RWPE2 (cell line): ENCODE data around the gene JADE2.

Experiments used
- ATAC-seq: fragments of 200-7000 bp; cut with Tn5 transposase; 3 replicates; pipeline ENCODE4 v1.9.1; 2021; ENCODE audit warnings: low read depth
- DNase-seq: peaks from one replicate; pipeline ENCODE4 v3.0.0-alpha.2; 2020; ENCODE audit warnings: low spot score
- H3K27ac ChIP-seq: fragments of 450-650 bp; 2 replicates; pipeline ENCODE4 v1.5.1; 2017; ENCODE audit warnings: mild to moderate bottlenecking; ENCODE audit not compliant: poor library complexity, severe bottlenecking
- H3K27me3 ChIP-seq: fragments of 250-450 bp; sonication (Bioruptor Pico); 2 replicates; pipeline ENCODE4 v1.5.1; 2021; ENCODE audit warnings: mild to moderate bottlenecking, moderate library complexity; ENCODE audit not compliant: insufficient read depth, poor library complexity, severe bottlenecking
- H3K36me3 ChIP-seq: fragments of 250-450 bp; sonication (Bioruptor Pico); 2 replicates; pipeline ENCODE4 v1.5.1; 2020; ENCODE audit warnings: low read depth, mild to moderate bottlenecking, moderate library complexity
- H3K4me1 ChIP-seq: fragments of 250-450 bp; sonication (Bioruptor Pico); 2 replicates; pipeline ENCODE4 v1.5.1; 2021; ENCODE audit warnings: mild to moderate bottlenecking, moderate library complexity; ENCODE audit not compliant: insufficient read depth, poor library complexity, severe bottlenecking
- H3K4me3 ChIP-seq: fragments of 250-450 bp; sonication (Bioruptor Pico); 2 replicates; pipeline ENCODE4 v1.5.1; 2021; ENCODE audit warnings: mild to moderate bottlenecking, moderate library complexity; ENCODE audit not compliant: severe bottlenecking
- H3K9me3 ChIP-seq: fragments of 250-450 bp; sonication (Bioruptor Pico); 2 replicates; pipeline ENCODE4 v1.5.1; 2021; ENCODE audit warnings: mild to moderate bottlenecking, moderate library complexity; ENCODE audit not compliant: severe bottlenecking
- TF ChIP-seq, protein P1 (sequence below): fragments of 450-650 bp; IDR thresholded peaks from one replicate; pipeline ENCODE4 v1.5.1; 2017; ENCODE audit warnings: mild to moderate bottlenecking, moderate library complexity; ENCODE audit not compliant: poor library complexity, severe bottlenecking

The JADE2 gene

DNA sequence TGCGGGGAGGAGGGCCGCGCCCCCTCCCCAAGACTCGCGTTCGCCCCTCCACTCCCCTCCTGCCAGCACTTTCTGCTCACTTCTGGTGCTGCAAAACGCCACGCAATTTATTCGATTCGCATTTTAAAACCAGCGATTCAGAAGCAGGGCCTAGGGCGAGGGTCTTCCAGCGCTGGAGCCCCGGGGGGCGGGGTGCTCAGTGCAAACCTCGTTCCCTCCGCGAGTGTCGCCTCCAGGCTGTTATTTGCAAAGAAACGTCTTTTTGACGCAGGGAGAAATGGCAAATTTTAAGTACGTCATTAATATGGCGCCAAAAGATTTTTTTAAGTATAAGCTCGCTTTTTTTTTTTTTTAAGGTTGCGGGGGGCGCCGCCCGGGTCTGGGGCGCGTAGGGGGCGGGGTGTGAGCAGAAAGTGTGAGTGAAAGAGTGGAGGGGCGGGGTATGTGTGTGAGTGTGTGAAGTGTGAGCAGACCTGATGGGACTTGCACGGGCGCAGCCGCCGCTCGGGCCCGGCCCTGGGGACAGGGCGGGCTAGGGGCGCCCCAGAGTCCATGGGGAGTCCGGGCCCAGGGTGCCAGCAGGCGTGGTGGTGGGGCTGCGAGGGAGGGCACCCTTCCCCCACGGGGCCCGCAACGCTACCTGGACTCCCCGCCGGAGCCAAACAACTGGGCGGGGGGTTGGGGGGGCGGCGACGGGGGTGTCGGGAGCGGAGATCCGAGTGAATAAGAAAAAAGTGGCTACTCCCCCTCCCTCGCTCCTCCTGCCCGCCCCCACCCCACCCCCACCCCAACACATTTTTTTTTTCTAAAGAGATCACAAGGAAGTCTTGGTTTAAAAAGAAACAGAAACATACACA, at the start of gene JADE2:
Gene JADE2 (plus strand): TSS at position 845 of the 857 bp plus-strand sequence. CDS start 10,188 bp downstream, outside the sequence.
- ATAC-seq, result peak; percentile 37
- H3K4me1 ChIP-seq, result peaks cover 5% of the 10 kb centered on the region
- peak within 1 kb of the TSS; percentile 96 for H3K4me3 ChIP-seq
- peak; percentile 85 for DNase-seq
- TF ChIP-seq, protein P1, sequence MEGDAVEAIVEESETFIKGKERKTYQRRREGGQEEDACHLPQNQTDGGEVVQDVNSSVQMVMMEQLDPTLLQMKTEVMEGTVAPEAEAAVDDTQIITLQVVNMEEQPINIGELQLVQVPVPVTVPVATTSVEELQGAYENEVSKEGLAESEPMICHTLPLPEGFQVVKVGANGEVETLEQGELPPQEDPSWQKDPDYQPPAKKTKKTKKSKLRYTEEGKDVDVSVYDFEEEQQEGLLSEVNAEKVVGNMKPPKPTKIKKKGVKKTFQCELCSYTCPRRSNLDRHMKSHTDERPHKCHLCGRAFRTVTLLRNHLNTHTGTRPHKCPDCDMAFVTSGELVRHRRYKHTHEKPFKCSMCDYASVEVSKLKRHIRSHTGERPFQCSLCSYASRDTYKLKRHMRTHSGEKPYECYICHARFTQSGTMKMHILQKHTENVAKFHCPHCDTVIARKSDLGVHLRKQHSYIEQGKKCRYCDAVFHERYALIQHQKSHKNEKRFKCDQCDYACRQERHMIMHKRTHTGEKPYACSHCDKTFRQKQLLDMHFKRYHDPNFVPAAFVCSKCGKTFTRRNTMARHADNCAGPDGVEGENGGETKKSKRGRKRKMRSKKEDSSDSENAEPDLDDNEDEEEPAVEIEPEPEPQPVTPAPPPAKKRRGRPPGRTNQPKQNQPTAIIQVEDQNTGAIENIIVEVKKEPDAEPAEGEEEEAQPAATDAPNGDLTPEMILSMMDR, result no peak
- peak within 1 kb of the TSS; percentile 93 for H3K27ac ChIP-seq
- H3K9me3 ChIP-seq, result no peaks in the 10 kb centered on the region
- H3K27me3 ChIP-seq, result no peaks in the 10 kb centered on the region
- H3K36me3 ChIP-seq, result peaks cover 6% of the 10 kb centered on the region; the same call in 1 of the 2 replicates

DNA sequence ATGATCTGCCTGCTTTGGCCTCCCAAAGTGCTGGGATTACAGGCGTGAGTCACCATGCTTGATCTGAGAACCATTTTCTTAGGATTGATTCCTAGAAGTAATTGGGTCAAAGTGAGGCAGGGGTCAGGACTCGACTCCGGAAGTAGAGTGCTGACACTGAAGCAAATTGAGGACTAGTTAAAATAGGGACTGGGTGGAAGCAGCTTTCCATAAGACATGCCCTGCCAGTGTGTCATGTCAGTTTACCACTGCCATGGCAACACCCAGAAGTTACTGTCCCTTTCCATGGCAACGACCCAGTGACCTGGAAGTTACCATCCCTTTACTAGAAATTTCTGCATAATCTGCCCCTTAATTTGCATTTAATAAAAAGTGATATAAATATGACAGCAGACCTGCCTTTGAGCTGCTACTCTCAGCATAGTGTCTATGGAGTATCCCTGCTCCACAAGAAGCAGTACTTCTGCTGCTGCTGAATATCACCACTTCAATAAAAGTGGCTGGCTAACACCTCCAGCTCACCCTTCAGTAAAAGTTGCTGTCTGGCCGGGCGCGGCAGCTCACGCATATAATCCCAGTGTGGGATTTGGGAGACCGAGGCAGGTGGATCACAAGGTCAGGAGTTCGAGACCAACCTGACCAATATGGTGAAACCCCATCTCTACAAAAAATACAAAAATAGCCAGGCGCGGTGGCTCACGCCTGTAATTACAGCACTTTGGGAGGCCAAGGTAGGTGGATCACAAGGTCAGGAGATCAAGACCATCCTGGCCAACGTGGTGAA, 47.8 kb upstream of the JADE2 start:
- Histone ChIP-seq H3K27ac (no peak overlapping the region), H3K27me3 (no peaks in the 10 kb centered on the region), H3K36me3 (no peaks in the 10 kb centered on the region; the same call in 1 of the 2 replicates), H3K9me3 (no peaks in the 10 kb centered on the region), H3K4me1 (no peaks in the 10 kb centered on the region), H3K4me3 (no peak overlapping the region)
- TF ChIP-seq, protein P1, result no peak
- ATAC-seq (peak; percentile 44; the same call in 2 of the 3 replicates), DNase-seq (no peak)

DNA sequence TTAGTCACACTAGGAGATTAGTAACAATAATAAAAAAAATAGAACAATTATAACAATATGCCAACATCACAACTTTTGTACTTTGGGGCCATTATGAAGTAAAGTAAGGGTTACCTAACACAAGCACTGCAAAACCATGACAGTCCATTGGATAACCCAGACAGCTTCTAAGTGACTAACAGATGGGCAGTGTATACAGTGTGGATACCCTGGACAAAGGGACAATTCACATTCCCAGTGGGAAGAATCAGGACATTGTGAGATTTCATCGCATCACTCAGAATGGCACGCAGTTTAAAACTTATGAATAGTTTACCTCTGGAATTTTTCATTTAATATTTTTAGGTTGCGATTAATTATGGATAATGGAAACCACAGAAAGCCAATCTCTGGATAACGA, 45.6 kb upstream of the JADE2 start:
- Histone ChIP-seq H3K27me3 (no peaks in the 10 kb centered on the region), H3K9me3 (no peaks in the 10 kb centered on the region), H3K4me1 (no peaks in the 10 kb centered on the region), H3K27ac (no peak overlapping the region), H3K36me3 (no peaks in the 10 kb centered on the region), H3K4me3 (no peak overlapping the region)
- ATAC-seq, result no peak
- TF ChIP-seq, protein P1, result no peak
- no peak for DNase-seq

DNA sequence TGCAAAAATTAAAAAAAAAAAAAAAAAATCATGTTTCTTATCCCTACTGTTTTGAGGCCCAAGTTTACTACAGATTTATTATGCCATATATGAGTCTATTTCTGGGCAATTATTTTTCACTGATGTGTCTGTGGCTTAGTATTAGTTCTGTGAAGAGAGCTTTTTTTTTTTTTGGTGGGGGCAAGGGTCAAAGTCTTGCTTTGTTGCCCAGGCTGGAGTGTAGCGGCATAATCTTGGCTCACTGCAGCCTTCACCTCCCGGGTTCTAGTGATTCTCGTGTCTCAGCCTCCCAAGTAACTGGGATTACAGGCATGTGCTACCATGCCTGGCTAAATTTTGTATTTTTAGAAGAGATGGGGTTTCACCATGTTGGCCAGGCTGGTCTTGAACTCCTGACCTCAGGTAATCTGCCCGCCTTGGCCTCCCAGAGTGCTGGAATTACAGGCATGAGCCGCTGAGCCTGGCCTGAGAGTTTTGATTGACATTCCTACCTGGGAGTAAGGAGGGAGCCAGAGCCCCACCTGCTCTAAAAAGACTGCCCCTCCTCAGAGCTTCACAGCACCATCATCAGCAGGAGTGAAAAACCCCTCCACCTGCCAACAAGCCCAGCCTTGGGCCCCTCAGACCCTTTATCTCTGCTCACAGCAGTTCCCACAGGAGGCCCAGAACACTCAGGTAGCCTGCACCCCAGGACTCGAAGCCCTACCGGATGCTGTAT, 36.1 kb upstream of the JADE2 start:
- TF ChIP-seq, protein P1, result no peak
- DNase-seq, result peak; percentile 31

More for the DNA sequence above, 36.1 kb upstream of the JADE2 start:
- Histone ChIP-seq H3K4me3 (no peak overlapping the region), H3K27me3 (no peaks in the 10 kb centered on the region), H3K36me3 (no peaks in the 10 kb centered on the region), H3K27ac (no peak overlapping the region), H3K9me3 (no peaks in the 10 kb centered on the region), H3K4me1 (no peaks in the 10 kb centered on the region)
- no peak for ATAC-seq
